Stimulated activated CD4-positive, alpha-beta T cell treated with anti-CD3 and anti-CD28 coated beads, Interleukin-1b, Interleukin-23, amount 100 ng/mL, for 4 hours (primary cell): ENCODE results near the gene IGF2.
A peak's percentile ranks its signal among the peaks of the same experiment; 100 is the strongest.

Source experiments
- DNase-seq, 2 donors: peaks; one replicate each; pipeline ENCODE4 v3.0.0-alpha.2; 2020; ENCODE audit warnings: low read depth in 2 of 2

Gene IGF2

DNA sequence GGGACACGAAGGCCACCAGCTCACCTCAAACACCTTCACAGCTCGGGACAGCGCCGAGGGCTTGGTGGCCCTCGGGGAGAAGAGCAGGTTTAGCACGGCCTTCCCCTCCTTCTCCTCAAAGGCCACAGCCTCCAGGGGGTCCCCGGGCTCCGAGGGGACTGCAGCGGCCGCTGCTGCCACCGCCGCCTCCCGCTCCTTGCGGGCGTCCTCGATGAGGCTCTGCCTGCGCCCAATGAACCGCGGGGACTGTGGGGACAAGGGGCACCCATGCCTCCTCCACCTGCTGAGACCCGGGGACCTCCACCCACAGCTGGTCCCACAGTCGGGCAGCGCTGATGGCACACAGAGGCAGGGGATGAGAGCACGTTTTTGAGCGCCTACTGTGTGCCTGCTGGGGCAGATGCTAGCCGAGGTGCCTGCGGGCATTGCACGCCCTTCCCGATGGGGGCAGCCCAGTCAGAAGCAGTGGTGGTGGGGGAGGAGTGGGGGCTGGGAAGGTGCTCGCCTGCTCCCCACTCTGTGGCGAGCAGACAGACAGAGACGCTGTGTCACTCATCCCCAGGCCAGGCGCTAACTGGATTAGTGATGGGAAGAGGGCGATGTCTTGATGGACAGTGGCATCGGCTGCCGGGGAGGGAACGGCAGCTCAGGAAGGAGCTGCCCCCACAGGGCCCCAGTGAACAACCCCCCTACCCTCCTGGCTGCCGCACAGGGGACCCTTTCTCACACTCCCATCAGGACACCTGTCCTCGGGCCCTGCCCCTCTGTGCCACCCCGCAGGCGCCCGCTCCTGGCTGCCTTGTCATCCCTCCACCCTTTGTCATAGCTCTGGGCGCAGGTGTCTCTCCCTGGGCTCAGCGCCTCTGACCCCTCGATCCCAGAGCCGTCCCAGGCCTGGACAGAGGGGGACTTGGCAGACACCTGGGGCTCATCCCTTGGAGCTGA is 30.7 kb upstream of the IGF2 start:
- DNase-seq: no peak

DNA sequence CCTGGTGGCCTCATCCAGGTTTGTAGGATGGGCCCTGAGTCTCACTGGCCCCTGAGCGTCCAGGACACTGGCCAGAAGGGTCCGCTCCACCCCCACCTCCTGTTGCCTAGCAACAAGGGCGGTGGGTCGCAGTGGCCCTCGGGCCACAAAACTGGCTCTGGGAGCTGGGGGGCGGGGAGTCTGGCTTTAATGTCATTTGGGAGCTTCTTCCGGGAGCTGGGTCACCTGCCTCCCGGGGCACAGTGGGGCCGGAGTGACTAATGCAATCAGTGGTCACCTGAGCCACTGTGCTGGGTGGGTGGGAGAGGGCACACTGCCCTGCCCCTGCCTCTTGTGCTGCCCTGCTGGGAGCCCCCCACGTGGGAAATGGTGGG is 29.8 kb upstream of the IGF2 start:
- DNase-seq: no peak

DNA sequence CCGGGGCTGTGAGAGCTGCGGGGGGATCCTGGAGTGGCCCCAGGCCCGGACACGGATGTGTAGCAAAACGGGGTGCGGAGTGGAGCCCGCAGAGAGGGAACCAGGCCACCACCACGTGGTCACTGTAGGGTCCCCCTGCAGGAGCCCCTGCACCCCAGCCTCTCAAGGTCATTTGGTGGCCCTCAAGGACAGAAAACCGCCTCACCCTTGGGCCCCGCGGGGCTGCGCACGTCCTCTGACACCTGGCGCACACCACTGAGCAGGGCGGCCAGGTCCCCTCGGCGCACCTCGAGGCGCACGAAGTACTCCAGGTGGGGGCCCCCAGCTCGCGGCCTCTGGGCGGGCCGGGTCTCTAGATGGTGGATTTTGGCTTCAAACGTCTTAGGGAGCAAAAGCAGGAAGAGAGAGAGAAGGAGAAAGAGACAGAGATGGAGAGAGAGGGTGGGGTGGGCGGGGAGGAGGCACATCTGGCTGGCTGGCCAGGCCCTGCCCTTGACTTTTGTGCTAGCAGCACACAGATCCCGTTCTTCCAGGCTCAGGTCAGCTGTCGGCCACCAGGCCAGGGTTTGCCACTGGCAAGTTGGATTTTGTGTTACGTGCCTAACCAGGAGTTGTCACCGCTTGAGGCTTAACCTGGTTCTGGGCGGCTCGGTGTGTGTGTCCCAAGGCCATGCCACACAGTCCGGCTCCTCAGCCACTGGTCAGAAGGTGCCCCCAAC is 29.3 kb upstream of the IGF2 start:
- DNase-seq: no peak

DNA sequence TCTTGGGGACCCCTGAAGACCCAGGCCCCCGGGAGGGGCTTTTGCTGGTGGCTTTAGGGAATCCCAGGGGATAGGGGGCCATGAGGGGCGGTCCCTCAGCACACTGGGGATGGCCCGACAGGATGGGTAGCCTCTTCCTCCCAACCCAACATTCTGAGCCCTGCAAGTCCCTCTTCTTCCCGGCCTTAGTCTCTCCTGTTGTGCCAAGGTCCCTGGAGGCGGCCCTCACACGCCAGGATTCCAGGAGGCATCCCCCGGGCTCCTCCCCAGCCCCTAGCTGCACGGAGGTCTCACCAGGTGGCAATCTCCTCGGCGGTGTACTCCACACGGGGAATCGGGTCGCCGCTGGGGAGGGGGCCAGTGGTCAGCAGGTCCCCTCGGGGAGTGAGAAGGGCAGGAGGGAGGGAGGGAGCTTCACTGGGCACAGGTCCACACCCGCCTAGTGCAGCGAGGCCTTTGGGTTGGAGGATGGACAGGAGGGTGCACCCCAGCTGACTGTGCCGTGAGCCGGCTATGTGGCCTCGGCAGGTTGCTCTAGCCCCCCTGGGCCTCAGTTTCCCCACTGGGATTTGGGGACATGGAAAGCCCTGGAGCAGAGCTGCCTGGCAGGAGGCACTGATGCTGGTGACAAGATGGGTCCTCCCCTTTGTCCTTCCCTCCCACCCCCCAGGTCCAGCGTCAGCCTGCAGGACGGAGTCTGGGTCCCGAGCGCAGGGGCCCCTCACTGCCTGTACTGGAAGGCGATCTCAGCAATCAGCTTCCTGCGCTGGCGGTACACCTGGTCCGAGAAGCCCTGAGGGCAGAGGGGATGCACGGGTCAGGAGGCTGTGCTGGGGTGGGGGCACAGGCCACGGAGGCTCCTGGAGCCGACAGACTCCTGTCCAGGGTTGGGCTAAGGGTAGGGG is 28.2 kb upstream of the IGF2 start:
- DNase-seq: no peak

DNA sequence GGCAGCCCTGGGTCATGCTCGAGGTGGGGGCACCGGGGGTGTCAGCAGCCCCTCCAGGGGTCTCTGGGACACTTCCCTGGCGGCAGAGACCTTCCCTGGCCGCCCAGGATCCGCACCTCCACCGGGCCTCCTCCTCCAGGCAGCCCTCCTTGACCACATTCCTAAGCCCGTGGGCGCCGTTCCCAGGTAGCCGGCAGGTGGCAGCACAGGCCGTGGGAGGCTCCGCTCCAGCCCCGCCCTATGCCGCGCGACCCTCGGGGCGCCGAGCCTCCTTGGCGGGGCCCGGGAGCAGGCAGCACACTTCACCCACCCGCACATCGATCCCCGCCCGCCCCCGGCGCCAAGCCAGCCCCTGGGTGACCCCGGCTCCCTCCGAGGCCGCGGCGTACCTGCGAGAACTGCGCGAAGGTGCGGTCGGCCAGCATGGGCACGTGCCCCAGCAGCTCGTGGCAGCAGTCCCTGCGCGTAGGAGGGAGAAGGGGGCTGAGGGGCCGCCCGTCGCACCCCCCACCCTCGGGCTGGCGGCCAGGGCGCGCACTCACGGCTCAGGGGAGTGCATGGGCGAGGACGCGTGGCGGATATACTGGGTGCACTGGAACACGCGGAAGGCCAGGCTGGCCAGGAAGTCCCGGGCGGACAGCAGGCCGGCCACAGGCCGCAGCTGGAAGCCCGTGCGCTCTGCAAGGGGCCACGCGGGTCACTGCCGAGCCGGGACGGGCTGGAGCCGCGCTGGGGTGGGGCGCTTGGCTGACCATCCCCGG is 27.1 kb upstream of the IGF2 start:
- DNase-seq: peak; percentile 31 to 44

DNA sequence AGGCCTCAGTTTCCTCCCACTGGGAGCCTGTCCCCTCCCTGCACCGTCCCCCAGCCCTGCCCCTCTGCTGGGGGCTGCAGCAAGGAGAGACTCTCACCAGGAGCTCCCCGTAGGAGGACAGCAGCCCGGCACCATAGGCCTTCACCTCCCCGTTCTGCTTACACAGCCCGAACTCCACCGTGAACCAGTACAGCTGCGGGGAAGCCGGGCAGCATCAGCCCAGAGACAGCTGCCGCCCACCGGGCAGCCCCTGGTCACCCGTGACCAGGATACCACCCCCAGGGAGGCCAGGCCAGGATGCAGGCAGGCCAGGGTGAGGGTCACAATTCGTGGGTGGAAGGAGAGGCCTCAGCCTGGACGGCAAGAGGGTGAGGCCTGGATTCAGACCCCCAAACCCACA is 26.4 kb upstream of the IGF2 start:
- DNase-seq: no peak

DNA sequence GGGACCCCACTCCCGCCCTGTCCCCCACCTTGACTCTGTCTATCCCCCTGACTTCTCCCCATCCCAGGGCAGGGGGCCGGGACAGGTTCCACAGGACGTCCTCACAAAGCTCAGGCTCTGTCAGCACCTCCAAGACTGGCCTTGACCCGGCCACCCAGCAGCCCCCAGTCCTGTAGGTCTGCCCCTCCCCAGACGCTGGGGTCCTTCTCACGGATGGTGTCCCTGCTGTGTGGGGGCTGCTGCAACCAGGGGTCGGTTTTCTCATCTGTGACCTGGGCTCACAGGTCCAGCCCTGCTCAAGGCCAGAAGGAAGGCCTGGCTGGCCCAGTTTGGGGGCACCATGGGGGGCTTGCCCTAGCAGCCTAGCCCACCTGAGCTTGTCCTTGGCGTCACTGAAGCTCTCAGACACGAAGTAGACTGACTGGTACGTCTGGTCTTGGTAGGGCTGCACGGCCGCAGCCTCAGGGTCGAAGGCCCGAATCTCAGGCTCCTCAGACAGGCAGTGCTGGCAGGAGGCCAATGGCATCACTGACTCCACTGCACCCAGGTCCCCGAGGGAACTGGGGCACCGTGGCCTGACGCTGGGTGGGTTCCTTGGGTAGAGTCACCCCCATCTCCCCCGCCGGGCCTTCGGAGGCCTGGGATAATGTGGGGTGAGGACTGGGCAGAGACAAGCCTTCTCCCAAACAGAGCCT is 25.8 kb upstream of the IGF2 start:
- no peak for DNase-seq

DNA sequence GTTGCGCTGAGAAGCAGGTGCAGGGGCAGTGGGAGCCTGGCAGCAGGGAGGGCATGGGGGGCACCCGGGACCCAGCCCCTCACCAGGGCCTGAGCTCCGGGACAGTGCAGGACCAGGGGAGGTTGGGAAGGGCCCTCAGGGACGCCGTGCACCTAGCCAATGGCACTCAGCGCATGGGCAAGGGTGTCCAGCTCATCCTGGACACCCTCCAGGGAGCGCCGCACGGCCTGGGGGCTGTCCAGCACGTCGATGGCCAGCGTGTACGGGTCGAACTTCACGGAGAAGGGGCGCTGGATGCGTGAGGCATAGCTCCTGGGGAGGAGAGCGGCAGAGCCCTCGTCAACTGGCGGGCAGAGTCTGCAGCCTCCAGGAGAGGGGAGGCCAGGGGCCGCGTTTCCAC is 24.9 kb upstream of the IGF2 start:
- no peak for DNase-seq

DNA sequence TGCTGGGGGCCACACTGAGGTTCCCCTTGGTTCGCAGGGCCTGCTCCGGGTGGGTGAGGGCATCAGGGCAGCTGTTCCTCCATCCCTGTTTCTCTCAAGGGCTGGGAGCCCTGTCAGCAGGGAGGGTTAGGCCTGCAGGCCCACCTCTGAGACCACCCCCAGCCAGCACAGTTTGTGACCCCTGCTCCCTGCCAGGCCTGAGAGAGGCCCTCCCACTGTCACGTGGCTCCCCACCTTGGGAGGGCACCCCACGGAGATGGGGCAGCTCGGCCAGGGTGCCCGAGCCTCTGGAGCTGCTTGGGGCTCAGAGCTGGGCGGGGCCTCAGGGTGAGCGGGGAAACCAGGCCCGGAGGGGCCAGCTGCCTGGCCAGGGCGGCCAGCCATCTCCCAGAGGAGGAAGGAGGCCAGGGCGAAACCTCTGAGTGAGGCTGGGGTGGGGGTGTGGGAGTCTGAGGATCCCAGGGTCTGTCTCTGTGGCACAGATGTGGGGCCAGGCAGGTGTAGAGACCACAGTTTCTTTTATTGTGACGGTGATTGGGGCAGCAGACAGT is 24.3 kb upstream of the IGF2 start:
- no peak for DNase-seq

DNA sequence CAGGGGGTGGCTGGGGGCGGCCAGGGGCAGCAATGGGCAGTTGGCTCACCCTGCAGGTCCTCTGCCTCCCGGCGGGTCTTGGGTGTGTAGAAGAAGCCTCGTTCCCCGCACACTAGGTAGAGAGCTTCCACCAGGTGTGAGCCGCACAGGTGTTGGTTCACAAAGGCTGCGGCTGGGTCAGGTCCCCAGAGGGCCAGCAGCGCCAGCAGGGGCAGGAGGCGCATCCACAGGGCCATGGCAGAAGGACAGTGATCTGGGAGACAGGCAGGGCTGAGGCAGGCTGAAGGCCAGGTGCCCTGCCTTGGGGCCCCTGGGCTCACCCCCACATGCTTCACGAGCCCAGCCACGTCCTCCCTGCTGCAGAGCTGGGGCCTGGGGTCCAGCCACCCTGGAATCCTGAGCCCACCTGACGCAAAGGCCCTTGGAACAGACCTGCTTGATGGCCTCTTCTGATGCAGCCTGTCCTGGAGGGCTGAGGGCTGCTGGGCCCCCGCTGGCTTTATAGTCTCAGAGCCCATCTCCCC is 21.6 kb upstream of the IGF2 start, which contains the start of gene INS:
Gene INS, minus strand, starts transcription at position 474 of the 524 bp plus-strand sequence. Its CDS starts 238 bp downstream, at position 236.
- no peak for DNase-seq

DNA sequence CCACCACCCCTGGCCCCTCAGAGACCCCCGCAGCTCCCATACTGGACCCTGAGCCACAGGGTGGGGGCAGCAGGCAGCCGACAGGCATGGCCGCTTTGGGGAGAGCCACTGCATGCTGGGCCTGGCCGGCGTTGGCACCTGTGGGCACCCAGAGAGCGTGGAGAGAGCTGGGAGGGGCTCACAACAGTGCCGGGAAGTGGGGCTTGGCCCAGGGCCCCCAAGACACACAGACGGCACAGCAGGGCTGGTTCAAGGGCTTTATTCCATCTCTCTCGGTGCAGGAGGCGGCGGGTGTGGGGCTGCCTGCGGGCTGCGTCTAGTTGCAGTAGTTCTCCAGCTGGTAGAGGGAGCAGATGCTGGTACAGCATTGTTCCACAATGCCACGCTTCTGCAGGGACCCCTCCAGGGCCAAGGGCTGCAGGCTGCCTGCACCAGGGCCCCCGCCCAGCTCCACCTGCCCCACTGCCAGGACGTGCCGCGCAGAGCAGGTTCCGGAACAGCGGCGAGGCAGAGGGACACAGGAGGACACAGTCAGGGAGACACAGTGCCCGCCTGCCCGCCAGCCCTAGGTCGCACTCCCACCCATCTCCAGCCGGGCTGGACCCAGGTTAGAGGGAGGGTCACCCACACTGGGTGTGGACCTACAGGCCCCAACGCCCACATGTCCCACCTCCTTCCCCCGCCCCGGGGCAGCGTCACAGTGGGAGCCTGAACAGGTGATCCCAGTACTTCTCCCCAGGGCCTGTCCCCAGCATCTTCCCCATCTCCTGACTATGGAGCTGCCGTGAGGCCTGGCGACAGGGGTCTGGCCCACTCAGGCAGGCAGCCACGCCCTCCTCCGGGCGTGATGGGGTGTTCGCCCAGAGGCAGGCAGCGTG is 20.6 kb upstream of the IGF2 start:
- no peak for DNase-seq

DNA sequence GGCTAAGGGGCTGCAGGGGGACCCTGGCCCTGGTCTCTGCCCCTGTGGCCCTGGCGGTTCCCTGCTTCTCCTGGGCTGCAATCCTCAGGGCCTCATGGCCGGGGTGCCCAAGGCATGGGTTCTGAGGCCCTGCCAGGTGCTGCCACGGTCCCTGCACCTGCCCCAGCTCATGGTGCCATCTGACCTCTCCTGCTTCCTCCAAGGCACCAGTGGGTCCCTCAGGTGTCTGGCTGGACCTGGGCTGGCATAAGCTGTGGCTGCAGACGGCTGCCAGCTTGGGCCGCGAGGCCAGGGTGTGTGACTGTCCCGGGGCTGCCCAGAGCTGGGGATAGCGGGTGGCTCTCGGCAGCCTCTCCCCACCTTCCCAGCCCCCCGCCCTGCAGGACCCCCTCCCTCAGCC is 19.8 kb upstream of the IGF2 start:
- no peak for DNase-seq

DNA sequence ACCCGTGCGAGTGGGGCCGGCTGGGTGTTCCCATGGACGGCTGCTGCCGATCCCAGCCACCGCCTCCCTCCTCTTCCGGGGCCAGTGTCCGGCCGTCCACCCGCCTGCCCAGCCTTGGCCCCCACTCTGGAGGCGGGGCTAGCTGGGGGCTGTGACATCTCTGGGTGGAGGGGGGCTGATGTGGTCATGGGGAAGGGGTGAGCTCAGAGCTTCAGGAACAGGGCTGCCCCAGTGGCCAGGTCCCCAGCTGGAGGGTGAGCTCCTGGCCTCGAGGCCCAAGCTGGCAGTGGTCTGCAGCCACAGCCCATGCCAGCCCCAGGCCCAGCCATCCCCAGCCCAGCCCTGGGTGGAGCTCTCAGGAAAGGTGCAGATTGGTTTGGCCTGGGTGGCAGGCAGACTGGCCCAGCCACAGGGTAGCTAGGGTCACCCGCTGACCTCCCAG is 19.1 kb upstream of the IGF2 start:
- no peak for DNase-seq

DNA sequence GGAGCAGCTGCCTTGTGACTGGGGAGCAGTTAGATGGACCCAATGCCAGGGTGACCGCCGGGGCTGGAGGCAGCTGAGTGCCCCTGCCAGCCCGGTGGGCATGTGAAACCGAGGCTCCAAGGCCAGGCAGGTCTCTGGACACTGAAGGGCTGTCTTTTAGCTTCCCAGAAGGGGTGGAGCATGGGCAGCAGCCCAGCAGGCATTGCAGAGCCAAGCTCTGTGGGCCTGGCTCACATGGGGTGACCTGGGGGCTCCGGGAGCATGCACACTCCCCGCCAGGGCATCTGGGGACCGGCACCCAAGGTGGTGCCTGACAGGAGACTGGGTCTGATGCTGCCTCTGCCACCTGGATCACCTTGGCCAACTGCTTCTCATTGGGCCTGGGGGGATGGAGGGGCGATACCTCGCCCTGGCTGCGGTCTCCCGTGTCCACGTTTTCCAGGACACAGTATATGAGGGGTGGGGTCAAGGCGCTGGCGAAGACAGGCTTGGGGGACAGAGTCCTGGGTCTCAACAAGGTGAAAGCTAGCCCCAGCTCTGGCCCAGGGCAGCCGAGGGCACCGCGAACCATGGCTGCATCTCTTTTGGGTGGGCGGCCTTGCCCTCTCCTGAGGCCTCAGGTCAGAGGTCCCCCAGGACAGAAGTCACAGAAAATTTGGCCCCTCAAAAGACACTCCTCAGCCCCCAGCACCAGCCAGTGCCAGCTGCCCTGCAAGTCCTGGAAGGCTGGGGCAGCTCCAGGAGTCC is 18.3 kb upstream of the IGF2 start:
- no peak for DNase-seq

DNA sequence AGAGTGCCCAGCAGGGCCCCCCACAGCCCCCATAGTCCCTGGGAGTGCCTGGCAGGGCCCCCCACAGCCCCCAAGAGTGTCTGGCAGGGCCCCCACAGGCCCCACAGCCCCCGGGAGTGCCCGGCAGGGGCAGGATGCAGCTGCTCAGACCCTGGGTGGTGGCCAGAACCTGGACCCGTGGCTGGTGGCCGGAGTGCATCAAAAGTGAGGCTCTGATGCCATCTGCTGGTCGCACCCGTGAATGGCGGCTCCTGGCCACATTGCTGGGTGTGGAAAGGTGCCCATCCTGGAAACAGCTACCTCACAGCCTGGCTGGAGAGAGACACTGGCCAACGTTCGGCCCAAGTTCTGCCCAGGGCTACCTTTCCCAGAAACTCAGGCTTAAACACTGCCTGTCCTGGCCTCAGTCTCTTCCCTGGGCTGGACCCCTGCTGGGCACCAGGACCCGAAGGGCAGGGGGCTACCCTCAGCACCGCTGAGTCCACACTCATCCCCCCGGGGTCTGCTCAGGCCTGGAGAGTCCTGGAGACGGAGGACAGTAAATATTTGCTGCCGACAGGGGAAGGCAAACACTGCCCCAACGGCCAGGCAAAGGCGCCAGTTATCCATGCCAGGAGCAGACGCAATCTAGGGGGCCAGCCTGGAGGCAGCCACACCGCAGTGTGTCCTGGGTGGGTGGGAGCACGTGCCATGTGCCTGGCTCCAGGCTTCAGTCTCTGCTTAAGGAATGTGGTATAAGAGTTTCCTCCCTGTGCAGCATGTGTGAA is 17.4 kb upstream of the IGF2 start:
- DNase-seq: peak; percentile 26 to 49

DNA sequence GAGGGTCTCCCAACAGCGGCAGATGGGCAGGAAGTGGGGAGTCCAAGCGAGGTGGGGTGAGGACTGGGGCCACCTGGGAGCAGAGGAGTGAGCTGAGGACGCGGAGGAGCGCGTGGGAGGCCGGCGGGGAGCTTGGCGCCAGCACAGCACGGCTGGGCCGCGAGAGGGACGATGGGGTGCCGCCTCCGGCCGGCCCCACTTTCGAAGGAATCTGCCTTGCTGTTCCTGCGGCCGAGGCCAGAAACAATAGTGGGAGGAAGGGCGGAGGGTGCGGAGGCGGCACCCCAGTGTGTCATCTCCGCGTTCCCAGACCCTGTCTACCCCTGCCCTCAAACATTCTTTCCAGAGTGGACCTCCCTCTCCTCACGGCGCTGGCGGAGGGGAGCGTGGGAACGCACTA is 16.3 kb upstream of the IGF2 start:
- no peak for DNase-seq

DNA sequence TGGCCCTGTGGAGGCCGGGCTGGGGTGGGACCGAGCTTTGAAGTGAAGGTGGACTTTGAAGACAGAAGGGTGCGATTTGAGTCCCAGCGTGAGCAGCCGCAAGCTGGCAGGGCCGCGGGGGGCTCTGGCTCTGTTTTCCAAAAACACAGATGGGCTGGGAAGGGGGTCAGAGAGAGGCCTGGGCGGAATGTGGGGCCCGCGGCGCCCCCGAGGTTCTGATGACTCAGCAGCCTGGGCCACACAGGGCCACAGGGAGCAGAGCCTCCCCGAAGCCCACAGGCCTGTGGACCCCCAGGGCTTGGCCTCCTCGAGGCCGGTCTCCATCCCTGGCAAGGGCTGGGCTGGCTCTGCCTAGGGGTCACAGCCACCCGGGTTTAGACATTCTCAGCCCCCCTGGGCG is 15.7 kb upstream of the IGF2 start:
- DNase-seq: no peak

DNA sequence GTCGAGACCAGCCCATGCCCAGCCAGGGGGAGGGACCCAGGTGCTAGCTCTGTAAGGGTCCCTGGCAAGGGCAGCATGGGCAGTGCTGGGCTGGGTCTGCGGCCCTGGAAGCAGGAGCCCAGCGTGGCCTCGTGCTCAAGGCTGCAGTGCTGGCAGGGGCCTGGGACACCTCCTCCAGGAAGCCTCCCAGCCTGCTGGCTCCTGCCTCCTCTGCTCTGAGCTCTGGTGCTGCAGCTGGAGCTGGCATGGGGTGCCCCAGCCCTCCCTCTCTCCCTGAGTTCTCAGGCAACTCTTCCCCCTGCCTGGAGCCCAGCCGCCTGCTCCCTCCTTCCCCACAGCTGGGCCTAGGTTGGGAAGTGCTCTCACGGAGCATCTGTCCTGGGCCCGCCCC is 15.0 kb upstream of the IGF2 start:
- no peak for DNase-seq
